ENCODE results near the gene AFAP1L1. TPM values are rescaled to one million over a fixed set of nuclear protein-coding genes. Genes with fewer than 3 reads are reported as not detected.

AFAP1L1 gene
- total RNA-seq, 1 experiment from 2014 or later: 10.3 TPM

DNA sequence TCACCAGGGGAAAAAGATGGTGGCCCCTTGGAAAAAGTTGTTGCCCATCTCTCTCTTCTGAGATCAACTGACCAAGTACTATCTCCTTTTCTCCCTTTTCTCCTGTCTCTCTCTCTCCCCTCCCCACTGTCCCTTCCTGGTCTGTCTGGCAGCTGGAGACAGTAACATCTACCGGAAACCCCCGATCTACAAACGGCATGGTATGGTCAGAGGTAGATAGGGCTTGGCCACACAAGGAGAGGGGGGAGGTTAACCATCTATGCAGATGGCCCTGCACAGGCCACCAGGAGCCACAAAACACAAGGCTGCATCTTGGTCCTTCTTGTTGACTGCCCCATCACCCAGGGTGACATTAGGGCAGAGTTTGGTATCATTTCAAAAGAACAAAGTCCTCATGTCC lies 29.3 kb upstream of the AFAP1L1 start:
- Mint-ChIP-seq H3K27me3 (ENCODE audit: unreplicated experiment) (no peaks in the 10 kb centered on the region), H3K9me3 (ENCODE audit: low read depth, unreplicated experiment) (no peaks in the 10 kb centered on the region), H3K4me1 (ENCODE audit: low read depth, unreplicated experiment) (no peaks in the 10 kb centered on the region), H3K36me3 (ENCODE audit: insufficient read depth, unreplicated experiment) (peaks cover 42% of the 10 kb centered on the region), H3K4me3 (ENCODE audit: low read depth, unreplicated experiment) (no peak overlapping the region), H3K27ac (ENCODE audit: unreplicated experiment) (no peak overlapping the region)
- BruUV-seq (replicated peaks): no TSS peak
- intact Hi-C loops (cut with micrococcal nuclease; ENCODE audit: unreplicated experiment): no loop called here
- no peak for DNase-seq
- CTCF ChIA-PET: no interaction called here
- TF ChIP-seq, protein P1, sequence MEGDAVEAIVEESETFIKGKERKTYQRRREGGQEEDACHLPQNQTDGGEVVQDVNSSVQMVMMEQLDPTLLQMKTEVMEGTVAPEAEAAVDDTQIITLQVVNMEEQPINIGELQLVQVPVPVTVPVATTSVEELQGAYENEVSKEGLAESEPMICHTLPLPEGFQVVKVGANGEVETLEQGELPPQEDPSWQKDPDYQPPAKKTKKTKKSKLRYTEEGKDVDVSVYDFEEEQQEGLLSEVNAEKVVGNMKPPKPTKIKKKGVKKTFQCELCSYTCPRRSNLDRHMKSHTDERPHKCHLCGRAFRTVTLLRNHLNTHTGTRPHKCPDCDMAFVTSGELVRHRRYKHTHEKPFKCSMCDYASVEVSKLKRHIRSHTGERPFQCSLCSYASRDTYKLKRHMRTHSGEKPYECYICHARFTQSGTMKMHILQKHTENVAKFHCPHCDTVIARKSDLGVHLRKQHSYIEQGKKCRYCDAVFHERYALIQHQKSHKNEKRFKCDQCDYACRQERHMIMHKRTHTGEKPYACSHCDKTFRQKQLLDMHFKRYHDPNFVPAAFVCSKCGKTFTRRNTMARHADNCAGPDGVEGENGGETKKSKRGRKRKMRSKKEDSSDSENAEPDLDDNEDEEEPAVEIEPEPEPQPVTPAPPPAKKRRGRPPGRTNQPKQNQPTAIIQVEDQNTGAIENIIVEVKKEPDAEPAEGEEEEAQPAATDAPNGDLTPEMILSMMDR (IDR thresholded peaks at IDR 0.05; ENCODE audit: unreplicated experiment): no peak

DNA sequence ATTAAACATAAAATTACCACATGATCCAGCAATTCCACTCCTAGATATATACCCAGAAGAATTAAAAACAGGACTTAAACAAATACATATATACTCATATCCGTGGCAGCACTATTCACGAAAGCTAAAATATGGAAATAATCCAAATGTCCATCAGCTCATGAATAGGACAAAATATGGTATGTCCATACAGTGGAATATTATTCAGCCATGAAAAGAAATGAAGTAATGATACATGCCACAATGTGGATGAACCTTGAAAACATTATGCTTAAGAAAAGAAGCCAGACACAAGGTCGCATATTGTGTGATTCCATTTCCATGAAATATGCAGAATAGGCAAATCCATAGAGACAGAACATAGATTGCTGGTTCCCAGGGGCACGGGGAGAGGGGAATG lies 24.8 kb upstream of the AFAP1L1 start:
- Mint-ChIP-seq H3K27ac (ENCODE audit: unreplicated experiment) (no peak overlapping the region), H3K36me3 (ENCODE audit: insufficient read depth, unreplicated experiment) (peaks cover 41% of the 10 kb centered on the region), H3K9me3 (ENCODE audit: low read depth, unreplicated experiment) (no peaks in the 10 kb centered on the region), H3K4me3 (ENCODE audit: low read depth, unreplicated experiment) (no peak overlapping the region), H3K4me1 (ENCODE audit: low read depth, unreplicated experiment) (no peaks in the 10 kb centered on the region), H3K27me3 (ENCODE audit: unreplicated experiment) (no peaks in the 10 kb centered on the region)
- intact Hi-C loops (cut with micrococcal nuclease; ENCODE audit: unreplicated experiment): no loop called here
- CTCF ChIA-PET: no interaction called here
- no TSS peak for BruUV-seq (replicated peaks)
- DNase-seq: no peak
- TF ChIP-seq, protein P1 (IDR thresholded peaks at IDR 0.05; ENCODE audit: unreplicated experiment): no peak

DNA sequence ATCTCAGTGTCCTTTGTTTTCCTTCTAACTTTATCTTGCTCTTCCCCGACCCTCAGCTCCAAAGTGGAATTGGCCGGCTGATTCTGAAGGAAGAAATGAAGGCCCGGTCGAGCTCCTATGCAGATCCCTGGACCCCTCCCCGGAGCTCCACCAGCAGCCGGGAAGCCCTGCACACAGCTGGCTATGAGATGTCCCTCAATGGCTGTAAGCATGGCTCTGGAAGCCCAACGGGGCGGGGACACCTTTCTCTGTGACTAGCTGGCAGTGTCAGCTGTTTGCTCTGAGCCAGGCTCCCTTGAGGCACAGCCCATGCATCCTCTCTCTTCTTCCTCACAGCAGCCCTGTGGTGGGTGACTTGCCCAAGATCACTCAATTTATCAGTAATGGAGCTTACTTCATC lies 23.9 kb upstream of the AFAP1L1 start:
- intact Hi-C loops (cut with micrococcal nuclease; ENCODE audit: unreplicated experiment): no loop called here
- Mint-ChIP-seq H3K36me3 (ENCODE audit: insufficient read depth, unreplicated experiment) (peaks cover 41% of the 10 kb centered on the region), H3K27me3 (ENCODE audit: unreplicated experiment) (no peaks in the 10 kb centered on the region), H3K27ac (ENCODE audit: unreplicated experiment) (no peak overlapping the region), H3K4me1 (ENCODE audit: low read depth, unreplicated experiment) (no peaks in the 10 kb centered on the region), H3K4me3 (ENCODE audit: low read depth, unreplicated experiment) (no peak overlapping the region), H3K9me3 (ENCODE audit: low read depth, unreplicated experiment) (no peaks in the 10 kb centered on the region)
- DNase-seq: no peak
- TF ChIP-seq, protein P1 (IDR thresholded peaks at IDR 0.05; ENCODE audit: unreplicated experiment): no peak
- BruUV-seq (replicated peaks): no TSS peak
- CTCF ChIA-PET: no interaction called here

DNA sequence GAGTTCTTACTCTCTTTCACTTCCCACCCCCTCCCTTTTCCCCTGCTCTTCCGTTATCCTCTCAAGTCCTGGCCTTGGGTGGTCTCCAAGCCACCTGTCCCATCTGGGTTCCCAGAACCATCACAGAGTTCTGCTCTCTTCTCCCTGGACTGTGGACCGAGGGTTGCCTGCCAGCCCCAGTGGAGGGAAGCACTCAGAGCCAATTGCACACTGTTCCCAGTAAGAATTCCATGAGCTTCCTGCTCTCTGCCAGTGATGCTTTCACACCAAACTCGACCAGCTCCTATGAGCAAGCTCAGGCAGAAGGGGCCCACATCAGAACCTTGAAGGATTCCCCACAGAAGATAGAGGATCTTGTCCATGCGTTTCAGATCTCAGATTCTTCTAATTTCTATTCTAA lies 20.1 kb upstream of the AFAP1L1 start:
- Mint-ChIP-seq H3K4me1 (ENCODE audit: low read depth, unreplicated experiment) (no peaks in the 10 kb centered on the region), H3K9me3 (ENCODE audit: low read depth, unreplicated experiment) (no peaks in the 10 kb centered on the region), H3K27ac (ENCODE audit: unreplicated experiment) (no peak overlapping the region), H3K36me3 (ENCODE audit: insufficient read depth, unreplicated experiment) (peaks cover 43% of the 10 kb centered on the region), H3K27me3 (ENCODE audit: unreplicated experiment) (no peaks in the 10 kb centered on the region), H3K4me3 (ENCODE audit: low read depth, unreplicated experiment) (no peak overlapping the region)
- no TSS peak for BruUV-seq (replicated peaks)
- TF ChIP-seq, protein P1 (IDR thresholded peaks at IDR 0.05; ENCODE audit: unreplicated experiment): no peak
- intact Hi-C loops (cut with micrococcal nuclease; ENCODE audit: unreplicated experiment): no loop called here
- DNase-seq: no peak
- CTCF ChIA-PET: no interaction called here

DNA sequence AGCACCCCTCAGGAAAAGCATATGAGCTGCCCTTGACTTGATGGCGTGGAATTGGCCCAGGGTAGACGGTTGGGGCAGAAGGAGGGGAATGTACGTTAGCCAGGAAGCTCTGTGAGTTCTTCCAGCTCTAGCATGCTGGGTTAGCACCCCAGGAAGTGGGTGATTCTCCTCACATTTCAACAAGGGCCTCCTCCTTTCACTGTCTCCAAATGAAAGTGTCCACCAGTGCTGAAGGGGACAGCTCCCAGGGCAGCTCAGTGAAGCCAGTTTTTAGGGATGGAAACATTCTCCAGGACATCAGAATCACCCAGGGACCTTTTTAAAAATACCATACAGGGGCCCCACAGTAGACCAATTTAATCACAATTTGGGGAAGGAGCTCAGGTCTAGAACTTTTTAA lies 17.2 kb upstream of the AFAP1L1 start:
- no peak overlapping the region for H3K27ac Mint-ChIP-seq (ENCODE audit: unreplicated experiment)
- intact Hi-C loops (cut with micrococcal nuclease; ENCODE audit: unreplicated experiment): no loop called here
- no TSS peak for BruUV-seq (replicated peaks)
- H3K9me3 Mint-ChIP-seq (ENCODE audit: low read depth, unreplicated experiment): no peaks in the 10 kb centered on the region
- no peaks in the 10 kb centered on the region for H3K27me3 Mint-ChIP-seq (ENCODE audit: unreplicated experiment)
- CTCF ChIA-PET: no interaction called here
- H3K36me3 Mint-ChIP-seq (ENCODE audit: insufficient read depth, unreplicated experiment): peaks cover 32% of the 10 kb centered on the region
- H3K4me3 Mint-ChIP-seq (ENCODE audit: low read depth, unreplicated experiment): no peak overlapping the region
- H3K4me1 Mint-ChIP-seq (ENCODE audit: low read depth, unreplicated experiment): no peaks in the 10 kb centered on the region
- DNase-seq: no peak
- TF ChIP-seq, protein P1 (IDR thresholded peaks at IDR 0.05; ENCODE audit: unreplicated experiment): no peak
